Loucy (cell line): ENCODE results near the gene FSIP2.

Source experiments
- EZH2phosphoT487 ChIP-seq: fragments of 200-600 bp; IDR thresholded peaks from 2 replicates; pipeline ENCODE4 v1.6.1; 2018; ENCODE audit warnings: antibody characterized with exemption, mild to moderate bottlenecking, moderate library complexity, borderline replicate concordance
- TF ChIP-seq, protein P1 (sequence below): fragments of 200-600 bp; sonication (generic); conservative IDR thresholded peaks from 2 replicates; pipeline ENCODE4 v1.5.1; 2014; ENCODE audit warnings: mild to moderate bottlenecking, antibody characterized with exemption, low read length

DNA sequence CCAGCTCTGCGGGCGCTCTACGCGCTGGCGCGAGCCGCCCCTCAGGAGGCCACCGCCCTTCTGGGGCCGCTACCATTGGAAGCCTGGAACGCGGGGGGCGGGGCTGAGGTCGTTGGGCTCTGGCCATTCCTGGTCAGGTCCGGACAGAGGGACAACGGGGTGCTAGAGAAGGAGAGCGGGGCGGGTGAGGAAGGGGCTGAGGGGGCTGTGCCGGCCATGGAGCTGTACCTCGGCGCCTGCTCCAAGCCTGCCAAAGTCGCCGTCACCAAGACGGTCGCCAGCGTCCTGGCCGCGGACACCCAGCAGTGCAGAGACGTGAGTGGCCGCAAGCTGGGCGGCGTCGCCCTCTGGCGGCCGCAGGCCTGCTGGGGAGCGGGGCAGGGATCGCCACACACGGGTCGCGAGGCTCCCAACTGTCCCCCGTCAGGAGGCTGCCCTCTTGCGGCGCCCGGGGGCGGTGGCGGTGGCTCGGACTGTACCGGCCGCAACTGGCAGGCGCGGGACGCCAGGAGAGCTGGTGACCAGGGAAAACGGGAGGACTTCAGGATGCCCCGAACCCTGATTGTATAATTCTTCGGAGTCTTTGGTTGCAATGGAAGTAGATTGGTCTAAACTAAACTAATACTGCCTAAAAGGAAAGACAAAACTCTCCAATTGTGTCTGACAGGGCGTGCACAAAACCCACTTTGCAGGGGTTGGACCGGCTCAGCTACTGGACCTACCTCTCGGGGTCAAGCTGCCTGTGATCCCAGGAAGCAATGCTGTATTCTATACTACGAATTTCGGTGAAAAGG lies at the start of gene FSIP2:
- TF ChIP-seq, protein P1, sequence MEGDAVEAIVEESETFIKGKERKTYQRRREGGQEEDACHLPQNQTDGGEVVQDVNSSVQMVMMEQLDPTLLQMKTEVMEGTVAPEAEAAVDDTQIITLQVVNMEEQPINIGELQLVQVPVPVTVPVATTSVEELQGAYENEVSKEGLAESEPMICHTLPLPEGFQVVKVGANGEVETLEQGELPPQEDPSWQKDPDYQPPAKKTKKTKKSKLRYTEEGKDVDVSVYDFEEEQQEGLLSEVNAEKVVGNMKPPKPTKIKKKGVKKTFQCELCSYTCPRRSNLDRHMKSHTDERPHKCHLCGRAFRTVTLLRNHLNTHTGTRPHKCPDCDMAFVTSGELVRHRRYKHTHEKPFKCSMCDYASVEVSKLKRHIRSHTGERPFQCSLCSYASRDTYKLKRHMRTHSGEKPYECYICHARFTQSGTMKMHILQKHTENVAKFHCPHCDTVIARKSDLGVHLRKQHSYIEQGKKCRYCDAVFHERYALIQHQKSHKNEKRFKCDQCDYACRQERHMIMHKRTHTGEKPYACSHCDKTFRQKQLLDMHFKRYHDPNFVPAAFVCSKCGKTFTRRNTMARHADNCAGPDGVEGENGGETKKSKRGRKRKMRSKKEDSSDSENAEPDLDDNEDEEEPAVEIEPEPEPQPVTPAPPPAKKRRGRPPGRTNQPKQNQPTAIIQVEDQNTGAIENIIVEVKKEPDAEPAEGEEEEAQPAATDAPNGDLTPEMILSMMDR: no peak
- no peak for TF ChIP-seq EZH2phosphoT487
